ENCODE data around the gene SHROOM4. TPM values are rescaled to one million over a fixed set of nuclear protein-coding genes. Genes with fewer than 3 reads are reported as not detected.

SHROOM4 gene
- total RNA-seq, 2 experiments from 2014 or later = not detected

DNA sequence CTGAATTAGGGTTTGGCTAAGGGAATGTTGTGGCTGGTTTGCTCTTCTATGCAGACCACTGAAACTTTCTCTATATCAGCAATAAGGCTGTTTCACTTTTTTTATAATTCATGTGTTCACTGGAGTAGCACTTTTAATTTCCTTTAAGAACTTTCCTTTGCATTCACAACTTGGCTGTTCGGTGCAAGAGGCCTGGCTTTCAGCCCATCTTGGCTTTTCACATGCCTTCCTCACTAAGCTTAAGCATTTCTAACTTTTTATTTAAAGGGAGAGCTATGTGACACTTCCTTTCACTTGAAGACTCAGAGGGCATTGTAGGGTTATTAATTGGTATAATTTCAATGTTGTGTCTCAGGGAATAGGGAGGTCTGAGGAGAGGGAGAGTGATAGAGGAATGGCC is 142.3 kb downstream of the SHROOM4 start:
- no peak overlapping the region for H3K4me3 Mint-ChIP-seq
- no peak for DNase-seq
- ChIA-PET POLR2A (no interaction called here), CTCF (no interaction called here)
- peaks cover 6% of the 10 kb centered on the region for H3K27me3 Mint-ChIP-seq
- H3K36me3 Mint-ChIP-seq (ENCODE audit: low read depth) = no peaks in the 10 kb centered on the region
- no peaks in the 10 kb centered on the region for H3K9me3 Mint-ChIP-seq
- no peaks in the 10 kb centered on the region for H3K4me1 Mint-ChIP-seq
- no peak overlapping the region for H3K27ac Mint-ChIP-seq

DNA sequence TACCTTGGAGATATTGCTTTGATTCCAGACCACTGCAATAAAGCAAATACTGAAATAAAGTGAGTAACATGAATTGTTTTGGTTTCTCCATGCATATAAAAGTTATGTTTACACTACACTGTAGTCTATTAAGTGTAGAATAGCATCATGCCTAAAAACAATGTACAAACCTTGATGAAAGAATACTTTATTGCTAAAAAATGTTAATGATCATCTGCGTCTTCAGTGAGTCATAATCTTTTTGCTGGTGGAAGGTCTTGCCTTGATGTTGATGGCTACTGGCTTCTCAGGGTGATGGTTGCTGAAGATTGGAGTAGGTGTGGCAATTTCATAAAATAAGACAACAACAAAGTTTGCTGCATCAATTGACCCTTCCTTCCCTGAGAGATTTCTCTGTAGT is 145.1 kb downstream of the SHROOM4 start:
- CTCF ChIA-PET = no interaction called here
- POLR2A ChIA-PET = no interaction called here
- Mint-ChIP-seq H3K4me3 (no peak overlapping the region), H3K9me3 (no peaks in the 10 kb centered on the region), H3K4me1 (no peaks in the 10 kb centered on the region), H3K27ac (no peak overlapping the region), H3K27me3 (peaks cover 2% of the 10 kb centered on the region), H3K36me3 (ENCODE audit: low read depth) (no peaks in the 10 kb centered on the region)
- no peak for DNase-seq

DNA sequence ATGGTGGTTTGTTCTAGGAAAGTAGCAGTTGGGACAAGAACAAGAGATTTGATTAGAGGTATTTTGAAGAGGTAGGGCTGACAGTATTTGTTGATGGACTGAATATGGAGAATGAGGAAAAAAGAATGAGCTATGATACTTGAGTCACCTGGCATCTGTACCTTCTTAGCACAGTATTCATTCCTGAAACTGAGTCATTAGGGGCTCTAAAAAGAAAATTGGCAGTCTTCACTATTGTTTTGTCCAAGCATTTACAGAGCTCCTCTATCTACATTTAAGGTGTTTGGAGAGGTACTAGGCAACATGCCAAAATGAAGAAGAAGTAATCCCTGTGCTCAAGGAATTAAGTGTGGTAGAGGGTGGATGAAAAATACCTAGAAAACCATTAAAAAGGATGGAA is 165.8 kb downstream of the SHROOM4 start:
- CTCF ChIA-PET = no interaction called here
- no peak overlapping the region for H3K27ac Mint-ChIP-seq
- H3K27me3 Mint-ChIP-seq = no peaks in the 10 kb centered on the region
- no peaks in the 10 kb centered on the region for H3K4me1 Mint-ChIP-seq
- no peaks in the 10 kb centered on the region for H3K9me3 Mint-ChIP-seq
- H3K4me3 Mint-ChIP-seq = no peak overlapping the region
- no peak for DNase-seq
- no peaks in the 10 kb centered on the region for H3K36me3 Mint-ChIP-seq (ENCODE audit: low read depth)
- POLR2A ChIA-PET = no interaction called here

DNA sequence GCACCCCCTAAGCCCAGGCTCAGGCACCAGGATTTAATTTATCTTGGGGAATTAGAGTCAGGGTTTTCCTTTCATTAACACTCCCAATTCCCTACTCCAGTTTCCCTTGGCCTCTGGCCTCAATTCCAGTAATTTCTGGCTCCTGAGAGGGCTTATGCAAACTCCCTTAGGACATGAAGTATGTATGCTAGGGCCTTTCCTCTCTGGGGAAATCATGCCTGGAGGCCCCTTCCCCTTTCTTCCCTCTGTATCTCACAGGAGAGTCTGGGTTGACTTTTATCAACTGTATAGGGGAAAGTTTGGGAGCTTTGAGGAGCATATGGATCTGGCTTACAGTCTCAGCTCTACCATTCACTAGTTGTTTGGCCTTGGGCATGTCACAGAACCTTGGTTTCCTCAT is 169.5 kb downstream of the SHROOM4 start:
- Mint-ChIP-seq H3K4me3 (no peak overlapping the region), H3K27ac (no peak overlapping the region), H3K36me3 (ENCODE audit: low read depth) (no peaks in the 10 kb centered on the region), H3K4me1 (no peaks in the 10 kb centered on the region), H3K27me3 (no peaks in the 10 kb centered on the region), H3K9me3 (no peaks in the 10 kb centered on the region)
- CTCF ChIA-PET = no interaction called here
- no peak for DNase-seq
- POLR2A ChIA-PET = no interaction called here

DNA sequence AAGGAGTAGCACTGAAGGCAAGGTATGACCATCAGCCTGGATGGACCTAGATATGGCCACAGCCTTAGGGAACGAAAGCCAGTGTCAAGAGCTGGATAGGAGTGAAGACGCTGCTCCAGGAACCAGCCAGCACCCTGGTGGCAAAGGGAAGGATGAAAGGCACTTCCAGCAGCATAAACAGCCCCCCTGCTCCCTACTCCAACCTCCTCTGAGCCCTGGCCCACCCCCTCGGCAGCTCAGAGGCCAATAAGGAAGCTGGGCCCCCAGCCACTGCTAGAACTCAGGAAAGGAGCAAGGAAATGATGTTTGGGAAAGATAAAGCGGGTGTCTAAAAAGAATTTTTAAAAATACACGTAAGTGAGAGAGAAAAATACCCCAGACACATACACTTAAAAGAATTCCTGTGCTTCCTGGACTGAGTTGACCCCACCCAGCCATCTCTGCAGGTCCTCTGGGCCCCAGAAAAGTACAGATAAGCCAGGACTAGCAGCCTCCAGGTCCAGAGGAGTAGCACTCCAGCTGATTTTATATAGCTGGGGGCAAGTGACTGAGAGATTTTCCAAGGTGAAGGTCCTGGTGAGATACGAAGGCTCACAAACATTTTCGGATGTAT is 170.4 kb downstream of the SHROOM4 start:
- CTCF ChIA-PET = no interaction called here
- H3K9me3 Mint-ChIP-seq = no peaks in the 10 kb centered on the region

DNA sequence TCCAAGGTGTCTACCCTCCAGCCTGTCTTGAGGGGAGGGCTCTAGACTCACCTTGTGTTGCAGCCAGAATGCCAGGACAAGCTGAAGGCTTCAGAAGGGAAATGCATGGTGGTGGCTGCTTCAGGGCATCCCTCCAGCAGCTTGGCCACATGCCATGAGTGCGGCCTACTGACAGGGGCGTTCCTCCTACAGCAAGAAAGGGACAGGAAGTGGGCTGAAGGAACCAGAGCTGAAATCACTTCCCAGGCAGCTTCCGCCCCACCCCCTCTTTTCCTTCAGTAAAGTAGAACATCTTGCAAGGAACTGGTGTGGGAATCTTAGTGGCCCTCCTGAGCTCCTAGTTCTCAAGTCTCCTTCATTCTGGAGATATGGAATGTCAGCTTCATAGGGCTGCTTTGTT is 175.9 kb downstream of the SHROOM4 start:
- ChIA-PET CTCF (no interaction called here), POLR2A (no interaction called here)
- no peaks in the 10 kb centered on the region for H3K4me1 Mint-ChIP-seq
- no peak overlapping the region for H3K27ac Mint-ChIP-seq
- H3K27me3 Mint-ChIP-seq = no peaks in the 10 kb centered on the region
- no peaks in the 10 kb centered on the region for H3K36me3 Mint-ChIP-seq (ENCODE audit: low read depth)
- no peak overlapping the region for H3K4me3 Mint-ChIP-seq
- DNase-seq = no peak
- no peaks in the 10 kb centered on the region for H3K9me3 Mint-ChIP-seq

More for the DNA sequence above, 170.4 kb downstream of the SHROOM4 start:
- H3K36me3 Mint-ChIP-seq (ENCODE audit: low read depth) = no peaks in the 10 kb centered on the region
- H3K4me3 Mint-ChIP-seq = no peak overlapping the region
- DNase-seq = no peak
- H3K4me1 Mint-ChIP-seq = no peaks in the 10 kb centered on the region
- H3K27ac Mint-ChIP-seq = no peak overlapping the region
- POLR2A ChIA-PET = no interaction called here
- H3K27me3 Mint-ChIP-seq = no peaks in the 10 kb centered on the region

DNA sequence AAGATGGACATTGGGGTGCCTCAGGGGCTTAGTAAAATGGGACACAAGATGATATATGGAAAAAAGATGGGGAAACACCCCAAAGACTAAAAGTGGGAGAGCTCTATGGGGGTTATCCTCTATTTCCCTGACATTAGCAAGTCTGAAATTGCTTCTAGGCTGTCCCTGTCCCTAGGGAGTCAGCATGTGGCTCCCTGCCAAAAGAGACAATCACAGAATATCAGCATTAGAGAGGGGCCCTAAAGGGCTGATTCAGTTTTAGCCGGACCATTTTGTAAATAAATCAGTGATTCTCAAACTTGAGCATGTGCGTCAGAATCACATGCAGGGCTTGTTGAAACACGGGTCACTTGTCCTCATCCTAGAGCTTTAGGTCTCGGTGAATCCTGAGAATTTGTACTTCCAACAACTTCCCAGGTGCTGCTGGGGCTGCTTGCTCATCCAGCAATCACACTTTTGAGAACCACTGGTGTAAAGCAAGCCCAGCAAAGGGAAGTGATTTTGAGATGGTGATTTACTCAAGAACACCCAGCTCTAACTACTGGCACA is 178.1 kb downstream of the SHROOM4 start:
- DNase-seq = no peak
- Mint-ChIP-seq H3K9me3 (no peaks in the 10 kb centered on the region), H3K36me3 (ENCODE audit: low read depth) (no peaks in the 10 kb centered on the region), H3K4me1 (no peaks in the 10 kb centered on the region), H3K4me3 (no peak overlapping the region), H3K27me3 (no peaks in the 10 kb centered on the region), H3K27ac (no peak overlapping the region)
- ChIA-PET CTCF (no interaction called here), POLR2A (no interaction called here)

DNA sequence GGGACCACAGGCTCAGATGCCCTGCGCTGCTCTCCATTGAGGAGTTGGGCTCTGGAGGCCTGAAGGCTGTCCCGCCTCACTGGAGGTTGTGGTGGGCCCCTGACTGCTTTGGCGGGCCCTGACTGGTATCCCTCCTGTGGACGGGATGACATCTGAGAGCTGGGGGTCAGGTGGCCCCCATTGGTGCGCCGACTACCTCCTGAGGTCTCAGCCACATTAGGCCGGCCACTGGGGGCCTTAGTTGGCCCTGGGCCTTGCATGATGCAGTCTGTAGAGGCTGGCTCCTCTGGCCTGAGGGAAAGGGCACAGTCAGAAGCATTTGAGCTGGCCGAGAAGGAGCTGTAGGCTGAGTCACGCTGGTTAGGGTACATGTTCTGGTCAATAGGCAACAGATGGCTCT is 178.8 kb downstream of the SHROOM4 start:
- CTCF ChIA-PET = interaction anchor here (0.6 kb wide), 1 partner anchor 179 kb away, joined by 3 read pairs; the partner anchor contains the start of gene SHROOM4
- no peaks in the 10 kb centered on the region for H3K9me3 Mint-ChIP-seq
- H3K4me3 Mint-ChIP-seq = no peak overlapping the region
- H3K36me3 Mint-ChIP-seq (ENCODE audit: low read depth) = no peaks in the 10 kb centered on the region
- H3K27me3 Mint-ChIP-seq = no peaks in the 10 kb centered on the region
- POLR2A ChIA-PET = no interaction called here
- no peak for DNase-seq
- no peak overlapping the region for H3K27ac Mint-ChIP-seq
- no peaks in the 10 kb centered on the region for H3K4me1 Mint-ChIP-seq

DNA sequence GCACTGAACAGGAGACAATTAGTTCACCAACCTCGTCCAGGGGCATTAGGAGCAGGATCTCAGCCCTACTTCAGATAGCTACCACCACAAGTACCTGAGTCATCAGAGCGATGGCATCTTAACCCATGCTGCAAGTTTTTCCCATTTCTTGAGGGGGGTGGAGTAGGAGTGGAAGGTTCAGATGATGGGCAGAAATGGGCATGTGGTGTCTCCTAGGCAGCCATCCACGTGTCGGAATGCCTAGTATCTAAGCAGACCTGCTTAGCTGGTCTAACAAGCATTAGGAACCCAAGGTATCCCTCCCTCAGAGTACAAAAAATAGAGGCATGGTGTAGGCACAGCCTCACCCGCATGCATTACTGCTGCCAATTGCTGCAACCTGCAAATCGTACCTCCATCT is 184.2 kb downstream of the SHROOM4 start:
- no peak overlapping the region for H3K27ac Mint-ChIP-seq
- DNase-seq = no peak
- no peaks in the 10 kb centered on the region for H3K4me1 Mint-ChIP-seq
- no peaks in the 10 kb centered on the region for H3K36me3 Mint-ChIP-seq (ENCODE audit: low read depth)
- H3K27me3 Mint-ChIP-seq = no peaks in the 10 kb centered on the region
- H3K4me3 Mint-ChIP-seq = no peak overlapping the region
- ChIA-PET POLR2A (no interaction called here), CTCF (no interaction called here)
- no peaks in the 10 kb centered on the region for H3K9me3 Mint-ChIP-seq

DNA sequence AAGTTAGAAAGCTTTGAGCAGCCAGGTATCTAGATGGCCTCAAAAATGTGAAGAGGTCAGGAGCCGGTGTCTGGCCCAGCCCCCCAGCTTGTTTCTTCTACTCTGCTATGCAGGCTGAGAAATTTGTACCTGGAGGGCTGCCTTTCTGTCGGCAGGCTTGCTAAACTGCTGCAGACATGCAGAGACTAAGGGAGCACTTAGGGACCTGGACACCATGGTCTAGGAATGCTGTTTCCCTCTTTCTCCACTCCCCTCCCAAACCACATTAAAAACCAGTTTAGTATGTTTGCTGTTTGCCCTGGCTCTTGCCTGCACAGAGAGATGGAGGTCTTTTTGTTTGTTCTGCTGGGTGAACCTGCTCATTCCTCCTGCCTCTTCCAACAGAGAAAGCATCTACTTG is 186.3 kb downstream of the SHROOM4 start:
- POLR2A ChIA-PET = no interaction called here
- H3K4me1 Mint-ChIP-seq = peaks cover under 1% of the 10 kb centered on the region
- no peaks in the 10 kb centered on the region for H3K36me3 Mint-ChIP-seq (ENCODE audit: low read depth)
- H3K9me3 Mint-ChIP-seq = no peaks in the 10 kb centered on the region
- H3K27me3 Mint-ChIP-seq = no peaks in the 10 kb centered on the region
- no peak overlapping the region for H3K27ac Mint-ChIP-seq
- CTCF ChIA-PET = no interaction called here
- H3K4me3 Mint-ChIP-seq = no peak overlapping the region
- DNase-seq = no peak

DNA sequence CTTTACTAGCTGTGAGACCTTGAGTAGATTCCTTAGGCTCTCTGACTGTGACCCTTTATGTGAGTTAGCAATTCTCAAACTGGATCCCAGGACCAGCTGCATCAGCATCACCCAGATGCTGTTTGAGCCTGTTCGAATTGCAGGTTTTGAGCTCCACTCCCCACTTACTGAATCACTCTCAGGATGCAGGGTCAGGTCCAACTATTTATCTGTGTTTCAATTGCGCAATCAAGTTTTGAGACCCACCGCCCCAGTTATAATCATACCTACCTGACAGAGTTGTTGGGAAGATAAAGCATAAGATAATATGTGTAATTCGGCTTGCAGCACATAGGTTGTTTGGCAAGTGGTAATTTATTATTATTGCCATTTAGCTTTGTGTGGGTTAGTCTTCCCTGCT is 187.6 kb downstream of the SHROOM4 start:
- ChIA-PET CTCF (no interaction called here), POLR2A (no interaction called here)
- Mint-ChIP-seq H3K27me3 (no peaks in the 10 kb centered on the region), H3K27ac (no peak overlapping the region), H3K36me3 (ENCODE audit: low read depth) (no peaks in the 10 kb centered on the region), H3K4me3 (no peak overlapping the region), H3K9me3 (no peaks in the 10 kb centered on the region), H3K4me1 (peaks cover 2% of the 10 kb centered on the region)
- no peak for DNase-seq

DNA sequence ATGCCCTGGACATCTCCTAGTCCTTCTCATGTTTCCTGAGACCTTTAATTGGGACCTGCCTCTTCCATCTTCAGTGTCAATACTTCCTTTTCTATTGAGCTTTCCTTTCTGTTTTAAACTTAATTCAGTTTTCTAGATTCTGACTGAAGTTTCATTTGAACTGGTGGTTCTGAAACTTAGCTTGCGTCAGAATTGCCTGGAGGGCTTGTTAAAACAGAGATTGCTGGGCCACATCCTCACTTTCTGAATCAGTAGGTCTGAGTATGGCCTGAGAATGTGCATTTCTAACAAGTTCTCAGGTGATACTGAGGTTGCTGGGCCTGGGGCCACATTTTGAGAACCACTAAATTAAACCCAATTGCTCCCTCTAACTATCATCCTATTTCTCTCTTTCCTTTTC is 191.2 kb downstream of the SHROOM4 start:
- Mint-ChIP-seq H3K4me3 (no peak overlapping the region), H3K4me1 (peaks cover 2% of the 10 kb centered on the region), H3K27ac (no peak overlapping the region), H3K27me3 (no peaks in the 10 kb centered on the region), H3K36me3 (ENCODE audit: low read depth) (no peaks in the 10 kb centered on the region), H3K9me3 (no peaks in the 10 kb centered on the region)
- POLR2A ChIA-PET = no interaction called here
- DNase-seq = no peak
- CTCF ChIA-PET = no interaction called here

DNA sequence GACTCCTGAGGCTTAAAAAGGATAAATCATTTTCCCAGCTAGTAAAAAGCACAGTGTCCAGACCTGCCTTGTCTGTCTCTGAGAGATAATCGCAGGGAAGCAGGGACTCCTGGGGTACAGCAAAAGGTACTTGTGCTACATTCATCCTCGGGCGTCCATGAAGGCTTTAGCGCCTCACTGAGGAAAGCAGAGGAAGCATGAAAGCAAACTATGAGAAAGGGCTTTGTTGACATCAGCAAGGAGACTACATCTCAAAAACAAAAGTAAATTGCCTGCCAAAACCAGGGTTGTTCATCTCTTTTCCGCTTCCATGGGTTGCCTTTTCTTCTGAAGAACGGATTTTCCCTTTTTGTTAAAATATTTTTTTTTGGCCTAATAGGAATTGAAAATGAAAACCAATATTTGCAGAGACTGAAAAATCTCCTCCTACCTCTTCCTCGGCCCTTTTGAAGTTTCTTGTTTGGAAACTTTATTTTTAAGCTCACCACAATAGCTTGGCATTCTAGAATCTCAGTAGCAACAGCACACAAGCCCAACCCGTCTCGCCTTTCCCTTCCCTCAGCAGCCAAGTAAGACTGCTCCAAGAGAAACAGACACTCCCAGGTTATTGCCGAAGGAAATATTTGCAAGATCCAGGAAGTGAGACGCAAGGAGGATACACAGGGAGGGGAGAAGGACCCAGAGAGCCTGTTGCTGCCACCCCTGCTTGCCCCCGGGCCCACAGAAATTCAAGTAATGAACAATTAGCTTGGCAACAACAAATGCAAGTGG is 195.0 kb downstream of the SHROOM4 start:
- CTCF ChIA-PET = no interaction called here
- no peak for DNase-seq
- Mint-ChIP-seq H3K36me3 (ENCODE audit: low read depth) (no peaks in the 10 kb centered on the region), H3K27me3 (peaks cover 1% of the 10 kb centered on the region), H3K27ac (no peak overlapping the region), H3K4me1 (peaks cover 2% of the 10 kb centered on the region), H3K4me3 (no peak overlapping the region), H3K9me3 (no peaks in the 10 kb centered on the region)
- POLR2A ChIA-PET = no interaction called here

DNA sequence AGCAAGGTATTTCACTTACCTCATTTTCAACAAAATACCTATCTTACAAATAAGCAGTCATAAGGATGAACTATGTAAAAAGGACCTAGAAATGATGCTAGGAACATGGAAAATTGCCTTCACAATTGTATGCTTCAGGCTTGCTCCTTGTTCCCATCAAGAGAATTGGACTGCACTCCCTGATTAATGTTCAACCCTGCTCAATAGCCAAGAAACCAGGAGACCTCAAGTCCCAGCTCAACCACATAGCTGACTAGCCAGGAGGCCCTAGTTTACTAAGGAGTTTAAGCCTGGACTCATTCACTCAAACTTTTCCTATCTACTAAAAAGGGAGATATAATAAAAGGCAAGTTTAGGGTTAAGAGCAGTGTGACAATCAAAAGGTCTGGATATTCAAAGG is 196.8 kb downstream of the SHROOM4 start:
- DNase-seq = no peak
- no peak overlapping the region for H3K27ac Mint-ChIP-seq

More for the DNA sequence above, 196.8 kb downstream of the SHROOM4 start:
- Mint-ChIP-seq H3K9me3 (no peaks in the 10 kb centered on the region), H3K27me3 (peaks cover 4% of the 10 kb centered on the region), H3K4me1 (no peaks in the 10 kb centered on the region), H3K4me3 (no peak overlapping the region), H3K36me3 (ENCODE audit: low read depth) (no peaks in the 10 kb centered on the region)
- POLR2A ChIA-PET = no interaction called here
- CTCF ChIA-PET = no interaction called here
